Ovary (tissue), 9 donors: ENCODE results near the gene DNAL4. TPM values are rescaled to one million over a fixed set of nuclear protein-coding genes. Genes with fewer than 3 reads are reported as not detected.

Source experiments
- DNase-seq, 5 donors: peaks; one replicate each; pipeline ENCODE4 v3.0.0-alpha.2; 2019 to 2020
- H3K27ac ChIP-seq, 2 donors: fragments of 200-600 bp; one replicate each; pipeline versions ENCODE4 v1.5.1 to v1.8.0; 2019 to 2022
- H3K27me3 ChIP-seq: fragments of 200-600 bp; one replicate; pipeline ENCODE4 v1.8.0; 2022
- H3K36me3 ChIP-seq: fragments of 200-600 bp; sonication (generic); one replicate; pipeline ENCODE4 v1.5.1; 2019
- H3K4me1 ChIP-seq: one replicate; pipeline ENCODE4 v1.8.1; 2013; ENCODE audit warnings: mild to moderate bottlenecking, moderate library complexity; ENCODE audit not compliant: insufficient read depth
- H3K4me3 ChIP-seq: fragments of 200-600 bp; sonication (generic); one replicate; pipeline ENCODE4 v1.5.1; 2017
- H3K9me3 ChIP-seq, 2 donors: fragments of 200-600 bp in 1 of 2; sonication (generic) in 1 of 2; one replicate each; pipeline versions ENCODE4 v1.5.1 to v1.8.1; 2013 to 2019; ENCODE audit warnings: mild to moderate bottlenecking in 1 of 2, moderate library complexity in 1 of 2
- CTCF ChIP-seq, 3 donors: fragments of 450-650 bp in 2 of 3; fragments of 200-600 bp in 1 of 3; IDR thresholded peaks; one replicate each; pipeline versions ENCODE4 v1.5.1 to v1.8.0; 2016 to 2022; ENCODE audit warnings: antibody characterized with exemption in 3 of 3, mild to moderate bottlenecking in 1 of 3
- EP300 ChIP-seq: sonication (generic); formaldehyde crosslinking; IDR thresholded peaks from one replicate; pipeline ENCODE4 v1.6.1; 2017; ENCODE audit warnings: antibody characterized with exemption
- POLR2A ChIP-seq: fragments of 450-650 bp; IDR thresholded peaks from one replicate; pipeline ENCODE4 v1.6.1; 2017; ENCODE audit warnings: antibody characterized with exemption, mild to moderate bottlenecking, moderate library complexity
- WGBS, 3 donors: extraction: QIAGEN DNeasy Blood & Tissue Kit in 1 of 3; methylation state at CpG; one replicate each; pipeline versions ENCODE4 v1.1.5 to v1.1.7; 2013 to 2017; 5-methylcytosine and 5-hydroxymethylcytosine counted together
- intact Hi-C, 4 donors: fragments of 100-400 bp; cut with DNase I; formaldehyde crosslinking; loops; one replicate each; pipeline versions ENCODE4 v1.11.0 to v1.15.1; 2022 to 2023
- polyA plus RNA-seq, 2 donors: library from polyadenylated mRNA; stranded (reverse); fragments of 200-250 nt in 1 of 2; fragments of 350-450 nt in 1 of 2; fragmentation: Illumina TruSeq in 1 of 2; extraction: RNeasy Lipid Tissue Mini Kit (QIAGEN cat#74804) in 1 of 2; gene quantifications; one replicate each; pipeline ENCODE4 v1.2.3, GENCODE V29; 2013 to 2014
- total RNA-seq, 7 donors: library from RNA; depleted of rRNA in 2 of 7; stranded (reverse); fragments of >200 nt in 2 of 7; fragmentation: NEBNext Ultra II Directional in 3 of 7; extraction: Animal tissue kit (Norgen Biotek cat#: 25700) in 3 of 7; gene quantifications; one replicate each; pipeline versions ENCODE4 v1.1.0 to v1.2.4, GENCODE V29; 2016 to 2023
- donor health status: DM: no; HTN: no; CAD: no; lungs with moderate emphysema.
- donor health status: DM: no; HTN: no; CAD: no.
- donor health status: Bipolar disorder and iron deficiency.
- donor health status: DM: yes; HTN: yes; CAD: no.
- donor health status: DM: no; HTN: no; CAD: no.
- donor health status: DM: yes; HTN: yes; CAD: no.

The DNAL4 gene
- total and polyA plus RNA-seq, 9 donors, result 12.1 to 26.4 (median 16.3) TPM

- WGBS, 3 donors, result 83 to 88% (median 84%) methylated on average over 16 of the region's 16 CpGs
- intact Hi-C loops, result no loop called here
- no peak overlapping the region for H3K27ac ChIP-seq
- no peak overlapping the region for H3K4me3 ChIP-seq
- H3K4me1 ChIP-seq, result no peaks in the 10 kb centered on the region
- no peak for DNase-seq
- TF ChIP-seq CTCF (IDR thresholded peaks at IDR 0.05) (no peak), EP300 (no peak), POLR2A (no peak)
- H3K27me3 ChIP-seq, result no peaks in the 10 kb centered on the region
- H3K9me3 ChIP-seq, result no peaks in the 10 kb centered on the region
- H3K36me3 ChIP-seq, result no peaks in the 10 kb centered on the region
Observed at GRCh38 chr22:38826386-38826785, 32.4 kb upstream of the DNAL4 start.

- TF ChIP-seq POLR2A (no peak), CTCF (IDR thresholded peaks at IDR 0.05) (no peak), EP300 (no peak)
- H3K27ac ChIP-seq, result no peak overlapping the region
- intact Hi-C loops, result no loop called here
- no peaks in the 10 kb centered on the region for H3K4me1 ChIP-seq
- H3K9me3 ChIP-seq, result no peaks in the 10 kb centered on the region
- no peak overlapping the region for H3K4me3 ChIP-seq
- DNase-seq, result peak in 4 of 5 donors; percentile 53 to 74 (median 66)
- 0 to 7% (median 2%) methylated on average over 2 to 4 of the region's 4 CpGs for WGBS, 3 donors
- no peaks in the 10 kb centered on the region for H3K36me3 ChIP-seq
- H3K27me3 ChIP-seq, result no peaks in the 10 kb centered on the region
Observed at GRCh38 chr22:38824585-38824984, 30.6 kb upstream of the DNAL4 start.

GRCh38 chr22:38823637-38824036 is 29.7 kb upstream of the DNAL4 start:
- no peaks in the 10 kb centered on the region for H3K4me1 ChIP-seq
- no peak overlapping the region for H3K4me3 ChIP-seq
- intact Hi-C loops, result no loop called here
- WGBS, 3 donors, result 71 to 91% (median 82%) methylated on average over 2 of the region's 2 CpGs
- no peaks in the 10 kb centered on the region for H3K36me3 ChIP-seq
- H3K27ac ChIP-seq, result no peak overlapping the region
- no peak for TF ChIP-seq CTCF (IDR thresholded peaks at IDR 0.05)
- no peak for TF ChIP-seq EP300
- no peak for TF ChIP-seq POLR2A
- no peaks in the 10 kb centered on the region for H3K27me3 ChIP-seq
- H3K9me3 ChIP-seq, result no peaks in the 10 kb centered on the region
- DNase-seq, result no peak

GRCh38 chr22:38823076-38823475 is 29.1 kb upstream of the DNAL4 start:
- intact Hi-C loops, result no loop called here
- no peaks in the 10 kb centered on the region for H3K9me3 ChIP-seq
- DNase-seq, result no peak
- H3K27ac ChIP-seq, result no peak overlapping the region
- TF ChIP-seq POLR2A (no peak), CTCF (IDR thresholded peaks at IDR 0.05) (no peak), EP300 (no peak)
- WGBS, 3 donors, result 90 to 98% (median 92%) methylated on average over 3 to 4 of the region's 4 CpGs
- no peak overlapping the region for H3K4me3 ChIP-seq
- H3K4me1 ChIP-seq, result no peaks in the 10 kb centered on the region
- no peaks in the 10 kb centered on the region for H3K27me3 ChIP-seq
- H3K36me3 ChIP-seq, result no peaks in the 10 kb centered on the region

GRCh38 chr22:38820020-38820419 is 26.1 kb upstream of the DNAL4 start:
- H3K27ac ChIP-seq, result no peak overlapping the region
- TF ChIP-seq CTCF (IDR thresholded peaks at IDR 0.05), result no peak
- TF ChIP-seq EP300, result no peak
- no peak for TF ChIP-seq POLR2A
- no peak for DNase-seq
- no peaks in the 10 kb centered on the region for H3K4me1 ChIP-seq
- intact Hi-C loops, result no loop called here
- H3K9me3 ChIP-seq, result no peaks in the 10 kb centered on the region
- no peak overlapping the region for H3K4me3 ChIP-seq
- no peaks in the 10 kb centered on the region for H3K36me3 ChIP-seq
- WGBS, 3 donors, result 81 to 85% (median 83%) methylated on average over 8 of the region's 8 CpGs
- no peaks in the 10 kb centered on the region for H3K27me3 ChIP-seq
